ENCODE data around the gene LIPN. TPM values are rescaled to one million over a fixed set of nuclear protein-coding genes. Genes with fewer than 3 reads are reported as not detected.

The LIPN gene
- total and polyA plus RNA-seq, 4 donors: 0.34 to 2.6 (median 0.55) TPM; not detected in 1

GRCh38 chr10:88744002-88744401 is 15.8 kb upstream of the LIPN start:
- H3K27ac ChIP-seq (ENCODE audit: low read depth in 1 of 2, low read length in 1 of 2): no peak overlapping the region
- DNase-seq: no peak
- no peak overlapping the region for H3K9ac ChIP-seq (ENCODE audit: insufficient read depth in 1 of 2, low read length in 2 of 2)
- H3K36me3 ChIP-seq (ENCODE audit: control insufficient read depth in 4 of 4, insufficient read depth in 4 of 4, low read length in 4 of 4): no peaks in the 10 kb centered on the region
- no peak for ATAC-seq (ENCODE audit: insufficient read depth, low FRiP score)
- no peak for TF ChIP-seq CTCF (IDR thresholded peaks at IDR 0.05; ENCODE audit: control extremely low read depth, extremely low read depth)
- H3K4me1 ChIP-seq (ENCODE audit: control insufficient read depth in 5 of 5, insufficient read depth in 5 of 5, low read length in 5 of 5): no peaks in the 10 kb centered on the region
- no peaks in the 10 kb centered on the region for H3K27me3 ChIP-seq (ENCODE audit: control insufficient read depth in 3 of 3, insufficient read depth in 3 of 3, low read length in 2 of 3)
- H3K4me3 ChIP-seq: no peak overlapping the region
- WGBS, 2 donors: 65 to 92% methylated on average over 5 of the region's 5 CpGs
- H3K9me3 ChIP-seq (ENCODE audit: control insufficient read depth in 4 of 4, insufficient read depth in 3 of 4, low read length in 3 of 4): peaks cover 0 to 5% (median 0%) of the 10 kb centered on the region in 4 donors

GRCh38 chr10:88745633-88746032 is 14.2 kb upstream of the LIPN start:
- Histone ChIP-seq H3K4me1 (ENCODE audit: control insufficient read depth in 5 of 5, insufficient read depth in 5 of 5, low read length in 5 of 5) (no peaks in the 10 kb centered on the region), H3K36me3 (ENCODE audit: control insufficient read depth in 4 of 4, insufficient read depth in 4 of 4, low read length in 4 of 4) (no peaks in the 10 kb centered on the region), H3K9me3 (ENCODE audit: control insufficient read depth in 4 of 4, insufficient read depth in 3 of 4, low read length in 3 of 4) (peaks cover 0 to 5% (median 0%) of the 10 kb centered on the region in 4 donors), H3K4me3 (no peak overlapping the region), H3K9ac (ENCODE audit: insufficient read depth in 1 of 2, low read length in 2 of 2) (no peak overlapping the region), H3K27me3 (ENCODE audit: control insufficient read depth in 3 of 3, insufficient read depth in 3 of 3, low read length in 2 of 3) (no peaks in the 10 kb centered on the region), H3K27ac (ENCODE audit: low read depth in 1 of 2, low read length in 1 of 2) (no peak overlapping the region)
- TF ChIP-seq CTCF (IDR thresholded peaks at IDR 0.05; ENCODE audit: control extremely low read depth, extremely low read depth): no peak
- ATAC-seq (ENCODE audit: insufficient read depth, low FRiP score) (no peak), DNase-seq (no peak)
- WGBS, 2 donors: 96 to 97% methylated on average over 1 of the region's 1 CpG

GRCh38 chr10:88754287-88754686 is 5.5 kb upstream of the LIPN start:
- H3K27me3 ChIP-seq (ENCODE audit: control insufficient read depth in 3 of 3, insufficient read depth in 3 of 3, low read length in 2 of 3): no peaks in the 10 kb centered on the region
- no peak for DNase-seq

More at GRCh38 chr10:88754287-88754686, 5.5 kb upstream of the LIPN start:
- no peak overlapping the region for H3K27ac ChIP-seq (ENCODE audit: low read depth in 1 of 2, low read length in 1 of 2)
- H3K36me3 ChIP-seq (ENCODE audit: control insufficient read depth in 4 of 4, insufficient read depth in 4 of 4, low read length in 4 of 4): no peaks in the 10 kb centered on the region
- no peak for ATAC-seq (ENCODE audit: insufficient read depth, low FRiP score)
- TF ChIP-seq CTCF (IDR thresholded peaks at IDR 0.05; ENCODE audit: control extremely low read depth, extremely low read depth): no peak
- no peaks in the 10 kb centered on the region for H3K4me1 ChIP-seq (ENCODE audit: control insufficient read depth in 5 of 5, insufficient read depth in 5 of 5, low read length in 5 of 5)
- H3K9me3 ChIP-seq (ENCODE audit: control insufficient read depth in 4 of 4, insufficient read depth in 3 of 4, low read length in 3 of 4): no peaks in the 10 kb centered on the region
- no peak overlapping the region for H3K9ac ChIP-seq (ENCODE audit: insufficient read depth in 1 of 2, low read length in 2 of 2)
- H3K4me3 ChIP-seq: no peak overlapping the region
